HL-60 (cell line): Measurements from ENCODE around the gene NDUFA6.
"Not testable (repeated sequence)": the region's sequence is repeated elsewhere in the genome, so short reads cannot be mapped to it uniquely, and the experiment has no call there.

Experiments
- DNase-seq, 2 experiments: peaks; one replicate each; pipeline ENCODE4 v3.0.0-alpha.2; 2010 to 2020; ENCODE audit warnings: low read depth in 1 of 2, low spot score in 1 of 2
- H3K27ac ChIP-seq: fragments of 250-450 bp; sonication (Bioruptor Pico); replicated peaks from 2 replicates; pipeline ENCODE4 v1.5.1; 2020; ENCODE audit warnings: mild to moderate bottlenecking, moderate library complexity
- H3K27me3 ChIP-seq: fragments of 250-450 bp; sonication (Bioruptor Pico); 2 replicates; pipeline ENCODE4 v1.5.1; 2021; ENCODE audit warnings: mild to moderate bottlenecking, moderate library complexity; ENCODE audit not compliant: insufficient read depth, poor library complexity, severe bottlenecking
- H3K4me3 ChIP-seq: replicated peaks from 2 replicates; pipeline ENCODE4 v1.5.1; 2011; ENCODE audit warnings: mild to moderate bottlenecking, control low read depth, low read length; ENCODE audit not compliant: insufficient read depth
- GABPA ChIP-seq: IDR thresholded peaks from 2 replicates; pipeline ENCODE4 v1.6.1; 2012; ENCODE audit warnings: low read depth
- POLR2AphosphoS5 ChIP-seq: IDR thresholded peaks from 2 replicates; pipeline ENCODE4 v1.6.1; 2012; ENCODE audit warnings: low read depth
- SPI1 ChIP-seq: IDR thresholded peaks from 2 replicates; pipeline ENCODE4 v1.6.1; 2012; ENCODE audit warnings: low read depth, mild to moderate bottlenecking, borderline replicate concordance
- long read RNA-seq: library from polyadenylated mRNA; unstranded; transcript quantifications from one replicate; pipeline ENCODE4 v2.0.0, GENCODE V29; 2020
- TF ChIP-seq, protein P1 (sequence below): IDR thresholded peaks from one replicate; pipeline ENCODE4 v1.5.1; 2011; ENCODE audit warnings: low read length, control low read depth, inconsistent platforms; ENCODE audit not compliant: insufficient read depth
- TF ChIP-seq, protein P2 (sequence below): IDR thresholded peaks from 2 replicates; pipeline ENCODE4 v1.6.1; 2012; ENCODE audit warnings: low read depth; ENCODE audit not compliant: insufficient replicate concordance

NDUFA6 gene
- long read RNA-seq, transcript NDUFA6-202 (3 exons, 1,256 nt): major isoform, 67 of 74 reads
- long read RNA-seq, partial matches to known transcripts: 1 of 74 reads
- long read RNA-seq, other reads (novel, unspliced or antisense): 5 of 74 reads

GRCh38 chr22:42090596-42091454 lies at the start of gene NDUFA6:
NDUFA6 (minus strand) TSS chr22:42090772; CDS start chr22:42090744, 28 bp downstream.
- DNase-seq: peak; percentile 98 to 99
- no peaks in the 10 kb centered on the region for H3K27me3 ChIP-seq
- TF ChIP-seq, protein P1, sequence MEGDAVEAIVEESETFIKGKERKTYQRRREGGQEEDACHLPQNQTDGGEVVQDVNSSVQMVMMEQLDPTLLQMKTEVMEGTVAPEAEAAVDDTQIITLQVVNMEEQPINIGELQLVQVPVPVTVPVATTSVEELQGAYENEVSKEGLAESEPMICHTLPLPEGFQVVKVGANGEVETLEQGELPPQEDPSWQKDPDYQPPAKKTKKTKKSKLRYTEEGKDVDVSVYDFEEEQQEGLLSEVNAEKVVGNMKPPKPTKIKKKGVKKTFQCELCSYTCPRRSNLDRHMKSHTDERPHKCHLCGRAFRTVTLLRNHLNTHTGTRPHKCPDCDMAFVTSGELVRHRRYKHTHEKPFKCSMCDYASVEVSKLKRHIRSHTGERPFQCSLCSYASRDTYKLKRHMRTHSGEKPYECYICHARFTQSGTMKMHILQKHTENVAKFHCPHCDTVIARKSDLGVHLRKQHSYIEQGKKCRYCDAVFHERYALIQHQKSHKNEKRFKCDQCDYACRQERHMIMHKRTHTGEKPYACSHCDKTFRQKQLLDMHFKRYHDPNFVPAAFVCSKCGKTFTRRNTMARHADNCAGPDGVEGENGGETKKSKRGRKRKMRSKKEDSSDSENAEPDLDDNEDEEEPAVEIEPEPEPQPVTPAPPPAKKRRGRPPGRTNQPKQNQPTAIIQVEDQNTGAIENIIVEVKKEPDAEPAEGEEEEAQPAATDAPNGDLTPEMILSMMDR: peak; percentile 97
- TF ChIP-seq SPI1 (peak; percentile 6; the same call in 1 of the 2 replicates), POLR2AphosphoS5 (peak; percentile 88), GABPA (no peak)
- TF ChIP-seq, protein P2, sequence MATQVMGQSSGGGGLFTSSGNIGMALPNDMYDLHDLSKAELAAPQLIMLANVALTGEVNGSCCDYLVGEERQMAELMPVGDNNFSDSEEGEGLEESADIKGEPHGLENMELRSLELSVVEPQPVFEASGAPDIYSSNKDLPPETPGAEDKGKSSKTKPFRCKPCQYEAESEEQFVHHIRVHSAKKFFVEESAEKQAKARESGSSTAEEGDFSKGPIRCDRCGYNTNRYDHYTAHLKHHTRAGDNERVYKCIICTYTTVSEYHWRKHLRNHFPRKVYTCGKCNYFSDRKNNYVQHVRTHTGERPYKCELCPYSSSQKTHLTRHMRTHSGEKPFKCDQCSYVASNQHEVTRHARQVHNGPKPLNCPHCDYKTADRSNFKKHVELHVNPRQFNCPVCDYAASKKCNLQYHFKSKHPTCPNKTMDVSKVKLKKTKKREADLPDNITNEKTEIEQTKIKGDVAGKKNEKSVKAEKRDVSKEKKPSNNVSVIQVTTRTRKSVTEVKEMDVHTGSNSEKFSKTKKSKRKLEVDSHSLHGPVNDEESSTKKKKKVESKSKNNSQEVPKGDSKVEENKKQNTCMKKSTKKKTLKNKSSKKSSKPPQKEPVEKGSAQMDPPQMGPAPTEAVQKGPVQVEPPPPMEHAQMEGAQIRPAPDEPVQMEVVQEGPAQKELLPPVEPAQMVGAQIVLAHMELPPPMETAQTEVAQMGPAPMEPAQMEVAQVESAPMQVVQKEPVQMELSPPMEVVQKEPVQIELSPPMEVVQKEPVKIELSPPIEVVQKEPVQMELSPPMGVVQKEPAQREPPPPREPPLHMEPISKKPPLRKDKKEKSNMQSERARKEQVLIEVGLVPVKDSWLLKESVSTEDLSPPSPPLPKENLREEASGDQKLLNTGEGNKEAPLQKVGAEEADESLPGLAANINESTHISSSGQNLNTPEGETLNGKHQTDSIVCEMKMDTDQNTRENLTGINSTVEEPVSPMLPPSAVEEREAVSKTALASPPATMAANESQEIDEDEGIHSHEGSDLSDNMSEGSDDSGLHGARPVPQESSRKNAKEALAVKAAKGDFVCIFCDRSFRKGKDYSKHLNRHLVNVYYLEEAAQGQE: peak; percentile 48
- peak within 1 kb of the TSS; percentile 97 for H3K27ac ChIP-seq
- H3K4me3 ChIP-seq: peak within 1 kb of the TSS; percentile 65

GRCh38 chr22:42140153-42140552 lies 49.6 kb upstream of the NDUFA6 start:
- H3K27ac ChIP-seq, H3K4me3 ChIP-seq, DNase-seq, H3K27me3 ChIP-seq: not testable (repeated sequence)

GRCh38 chr22:42139508-42139907 lies 48.9 kb upstream of the NDUFA6 start:
- H3K4me3 ChIP-seq, H3K27me3 ChIP-seq, DNase-seq, H3K27ac ChIP-seq: not testable (repeated sequence)

DNA sequence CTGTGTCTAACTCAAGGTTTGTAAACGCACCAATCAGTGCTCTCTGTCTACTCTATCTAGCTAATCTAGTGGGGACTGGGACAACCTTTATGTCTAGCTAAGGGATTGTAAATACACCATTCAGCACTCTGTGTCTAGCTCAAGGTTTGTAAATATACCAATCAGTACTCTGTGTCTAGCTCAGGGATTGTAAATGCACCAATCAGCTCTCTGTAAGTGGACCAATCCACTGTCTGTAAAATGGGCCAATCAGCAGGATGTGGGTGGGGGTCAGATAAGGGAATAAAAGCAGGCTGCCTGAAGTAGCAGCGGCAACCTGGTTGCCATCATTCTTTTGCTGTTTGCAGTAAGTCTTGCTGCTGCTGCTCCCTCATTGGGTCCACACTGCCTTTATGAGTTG lies 48.4 kb upstream of the NDUFA6 start:
- no peak overlapping the region for H3K4me3 ChIP-seq
- H3K27ac ChIP-seq: no peak overlapping the region
- DNase-seq: no peak
- no peaks in the 10 kb centered on the region for H3K27me3 ChIP-seq
- no peak for TF ChIP-seq SPI1

- no peaks in the 10 kb centered on the region for H3K27me3 ChIP-seq
- no peak overlapping the region for H3K27ac ChIP-seq
- DNase-seq: no peak
- TF ChIP-seq SPI1 (no peak), POLR2AphosphoS5 (no peak), GABPA (no peak)
- TF ChIP-seq, protein P1: no peak
- TF ChIP-seq, protein P2: no peak
- H3K4me3 ChIP-seq: no peak overlapping the region
Measured at GRCh38 chr22:42138122-42138770, 47.7 kb upstream of the NDUFA6 start.

GRCh38 chr22:42135688-42136087 lies 45.1 kb upstream of the NDUFA6 start:
- H3K27ac ChIP-seq, DNase-seq, H3K27me3 ChIP-seq, H3K4me3 ChIP-seq: not testable (repeated sequence)
